Stimulated activated CD8-positive, alpha-beta memory T cell treated with anti-CD3 and anti-CD28 coated beads, Interleukin-2, amount 100 ng/mL, for 48 hours (primary cell): ENCODE measurements around the gene CGB5.

Source experiments
- DNase-seq, 2 donors: peaks; one replicate each; pipeline ENCODE4 v3.0.0-alpha.2; 2020; ENCODE audit warnings: low read depth in 2 of 2

Gene CGB5

DNA sequence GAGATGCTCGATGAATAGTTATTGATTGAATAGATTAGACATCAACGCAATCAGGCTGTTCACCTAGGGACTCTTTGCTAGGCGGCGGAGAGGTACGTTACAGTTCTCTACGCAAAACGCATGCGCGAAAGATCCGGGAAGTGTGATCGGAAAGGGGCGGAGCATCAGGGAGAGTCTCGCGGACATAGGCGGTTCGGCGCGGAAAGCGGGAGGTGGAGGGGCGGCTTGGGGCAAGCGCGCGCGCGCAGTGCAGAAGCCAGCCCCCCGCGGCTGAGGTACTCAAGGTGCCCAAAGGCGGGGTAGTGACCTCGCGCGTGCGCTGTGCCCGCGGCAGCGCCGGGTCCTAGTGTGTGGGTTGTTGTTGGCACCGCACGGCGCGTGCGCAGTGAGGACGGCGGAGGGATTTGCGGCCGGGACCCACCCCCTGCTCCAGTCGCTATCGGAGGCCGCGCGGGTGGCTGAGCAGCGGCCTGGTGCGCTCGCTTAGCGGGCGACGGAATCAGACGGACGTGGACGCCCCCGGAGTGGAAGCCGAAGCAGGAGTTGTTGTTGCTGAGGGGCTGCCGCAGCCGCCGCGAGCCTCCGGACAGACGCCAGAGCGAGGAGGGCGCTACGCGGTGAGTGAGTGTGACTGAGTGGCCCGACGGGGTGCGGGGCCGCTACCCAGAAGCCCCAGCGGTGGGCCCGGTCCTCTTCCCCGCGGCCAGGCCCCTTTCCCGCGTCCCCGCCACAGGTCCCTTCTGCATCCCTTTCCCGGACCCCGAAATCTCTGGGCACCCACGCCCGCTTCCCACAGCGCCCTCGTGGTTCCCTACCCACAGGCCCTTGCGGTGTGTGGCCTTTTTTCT, 41.6 kb downstream of the CGB5 start, which contains the start of gene SNRNP70:
Gene SNRNP70 (plus strand): TSS at position 432 of the 848 bp plus-strand sequence. CDS start 964 bp downstream, outside the sequence.
- DNase-seq, result peak; percentile 98 to 99

DNA sequence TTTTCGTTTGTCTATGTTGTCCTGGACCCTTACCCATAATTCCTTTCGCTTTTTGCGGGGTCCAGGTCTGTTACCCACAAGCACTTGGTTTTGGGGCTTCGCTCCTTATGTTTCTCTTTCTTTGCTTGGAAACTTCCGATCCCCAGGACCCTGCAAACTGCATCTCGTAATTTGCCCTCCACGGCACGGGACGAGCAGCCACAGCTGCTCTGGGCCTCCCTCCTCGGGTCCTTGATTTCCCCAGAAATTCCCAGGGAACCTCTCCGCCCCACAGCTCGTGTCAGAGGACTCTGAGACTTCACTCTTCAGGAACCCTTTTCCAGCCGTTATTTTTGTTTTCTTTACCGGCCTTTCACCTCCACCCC, 42.2 kb downstream of the CGB5 start:
- DNase-seq, result no peak

DNA sequence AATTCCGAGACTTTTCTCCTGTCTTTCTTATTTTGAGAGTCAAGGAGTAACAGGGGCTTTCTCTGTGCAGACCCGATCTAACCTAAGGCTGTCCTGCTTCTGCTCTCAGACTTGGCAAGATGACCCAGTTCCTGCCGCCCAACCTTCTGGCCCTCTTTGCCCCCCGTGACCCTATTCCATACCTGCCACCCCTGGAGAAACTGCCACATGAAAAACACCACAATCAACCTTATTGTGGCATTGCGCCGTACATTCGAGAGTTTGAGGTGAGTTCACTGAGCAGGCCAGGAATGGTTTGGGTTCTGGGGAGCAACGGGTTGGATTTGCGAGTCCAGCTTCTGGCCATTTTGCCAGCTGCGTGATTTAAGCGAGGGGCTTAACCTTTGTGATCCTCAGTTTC, 42.6 kb downstream of the CGB5 start:
- DNase-seq, result no peak

DNA sequence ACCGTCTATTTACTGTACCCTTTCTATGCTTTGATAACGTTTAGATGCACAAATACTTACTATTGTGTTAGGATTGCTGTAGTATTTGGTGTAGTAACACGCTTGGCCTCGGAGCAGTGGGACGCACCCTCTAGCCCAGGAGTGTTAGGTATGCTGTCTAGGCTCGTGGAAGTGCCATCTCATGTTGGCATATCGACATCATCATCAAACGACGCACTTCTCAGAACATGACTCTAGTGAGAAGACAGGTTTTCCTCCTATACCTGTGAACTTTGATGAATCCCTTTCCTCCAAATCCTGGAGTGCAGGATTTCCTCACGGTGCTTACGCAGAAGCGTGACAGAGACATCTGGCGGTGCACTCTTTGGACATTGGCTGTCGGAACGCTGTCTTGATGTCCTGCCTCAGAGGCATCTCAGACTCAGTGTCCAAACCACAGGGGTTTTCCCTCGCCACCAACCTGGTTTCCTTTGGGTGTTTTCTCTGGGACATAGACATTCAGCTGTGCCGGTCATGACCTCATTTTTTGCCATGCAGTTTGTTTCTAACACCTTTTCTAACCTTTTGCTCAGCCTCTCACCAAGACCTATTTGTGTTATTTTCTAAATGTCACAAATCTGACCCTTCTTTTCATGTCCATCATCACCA, 47.9 kb downstream of the CGB5 start:
- DNase-seq, result no peak

DNA sequence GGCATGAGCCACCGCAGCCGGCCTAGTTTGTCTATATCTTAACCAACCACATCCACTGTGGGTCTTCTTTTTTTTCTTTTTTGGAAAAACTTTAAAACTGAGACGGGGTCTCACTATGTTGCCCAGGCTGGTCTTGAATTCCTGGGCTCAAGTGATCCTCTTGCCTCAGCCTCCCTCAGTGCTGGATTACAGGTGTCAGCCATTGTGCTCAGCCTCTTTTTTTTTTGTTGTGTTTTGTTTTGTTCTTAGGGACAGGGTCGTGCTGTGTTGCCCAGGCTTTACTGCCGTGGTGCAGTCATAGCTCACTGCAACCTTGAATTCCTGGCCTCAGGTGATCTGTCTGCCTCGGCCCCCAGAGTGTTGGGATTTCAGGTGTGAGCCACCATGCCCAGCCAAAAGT, 49.0 kb downstream of the CGB5 start:
- DNase-seq, result no peak
